Osteocyte (in vitro differentiated cells): ENCODE results near the gene CFAP45. TPM values are rescaled to one million over a fixed set of nuclear protein-coding genes. Genes with fewer than 3 reads are reported as not detected.

Source experiments
- DNase-seq: peaks from one replicate; pipeline ENCODE4 v3.0.0; 2021; ENCODE audit warnings: mixed read lengths; ENCODE audit not compliant: unreplicated experiment; ENCODE audit errors: extremely low spot score
- H3K27ac Mint-ChIP-seq: one replicate; pipeline ENCODE4 v1.8.0; 2021; ENCODE audit warnings: mild to moderate bottlenecking, mixed read lengths; ENCODE audit not compliant: unreplicated experiment
- H3K27me3 Mint-ChIP-seq: one replicate; pipeline ENCODE4 v1.8.0; 2021; ENCODE audit warnings: mixed read lengths; ENCODE audit not compliant: unreplicated experiment
- H3K36me3 Mint-ChIP-seq: one replicate; pipeline ENCODE4 v1.8.0; 2021; ENCODE audit warnings: mixed read lengths; ENCODE audit not compliant: unreplicated experiment
- H3K4me1 Mint-ChIP-seq: one replicate; pipeline ENCODE4 v1.8.0; 2021; ENCODE audit warnings: mixed read lengths; ENCODE audit not compliant: unreplicated experiment
- H3K4me3 Mint-ChIP-seq: one replicate; pipeline ENCODE4 v1.8.0; 2021; ENCODE audit warnings: mild to moderate bottlenecking, moderate library complexity, mixed read lengths; ENCODE audit not compliant: unreplicated experiment
- H3K9me3 Mint-ChIP-seq: one replicate; pipeline ENCODE4 v1.8.0; 2021; ENCODE audit warnings: mixed read lengths; ENCODE audit not compliant: unreplicated experiment
- CTCF ChIP-seq: fragments of 200-600 bp; sonication (generic); IDR thresholded peaks from 2 replicates; pipeline ENCODE4 v1.5.0; 2021; ENCODE audit warnings: antibody characterized with exemption, mild to moderate bottlenecking, moderate library complexity
- microRNA-seq: library from miRNA; unstranded; fragments of <30 nt; microRNA quantifications from one replicate; pipeline ENCODE4 v1.1.0, GENCODE V29; 2020; ENCODE audit not compliant: unreplicated experiment
- total RNA-seq: library from RNA; stranded (reverse); gene quantifications from 2 replicates; pipeline ENCODE4 v1.2.1, GENCODE V29; 2021

Gene CFAP45
- total RNA-seq, 1 donor from 2014 or later: 0.83 TPM

- Mint-ChIP-seq H3K36me3 (no peaks in the 10 kb centered on the region), H3K4me3 (no peak overlapping the region), H3K9me3 (no peaks in the 10 kb centered on the region), H3K4me1 (peaks cover 13% of the 10 kb centered on the region), H3K27me3 (peaks cover 24% of the 10 kb centered on the region), H3K27ac (no peak overlapping the region)
- DNase-seq: no peak
- TF ChIP-seq CTCF: no peak
These were observed 74.4 kb downstream of the CFAP45 start for GRCh38 chr1:159825564-159825963.

GRCh38 chr1:159823406-159823805 lies 76.6 kb downstream of the CFAP45 start:
- Mint-ChIP-seq H3K27me3 (peaks cover 35% of the 10 kb centered on the region), H3K9me3 (no peaks in the 10 kb centered on the region), H3K36me3 (no peaks in the 10 kb centered on the region), H3K4me1 (peaks cover 13% of the 10 kb centered on the region), H3K4me3 (no peak overlapping the region), H3K27ac (no peak overlapping the region)
- DNase-seq: no peak
- TF ChIP-seq CTCF: no peak

Small RNA genes lying within 50 kb of the gene (microRNA-seq; reads per million reads assigned to microRNA genes)
- not detected for gene MIR4259

Other genes starting within 250 kb of the CFAP45 start
- gene CRP, start 185.6 kb downstream of the CFAP45 start, total RNA-seq: not detected in 2 replicates
- 10.5 and 16.5 TPM in 2 replicates for gene DUSP23, start 119.2 kb downstream of the CFAP45 start, total RNA-seq
- not detected in 2 replicates for gene FCRL6, start 97.8 kb downstream of the CFAP45 start, total RNA-seq
- gene SLAMF8, start 73.3 kb downstream of the CFAP45 start, total RNA-seq: not detected in 2 replicates
- gene VSIG8, start 37.5 kb downstream of the CFAP45 start, total RNA-seq: not detected in 2 replicates
- gene TAGLN2, start 25.3 kb upstream of the CFAP45 start, total RNA-seq: 161 and 169 TPM in 2 replicates
- not detected in 2 replicates for gene IGSF9, start 45.4 kb upstream of the CFAP45 start, total RNA-seq
- gene SLAMF9, start 54.1 kb upstream of the CFAP45 start, total RNA-seq: not detected in 2 replicates
- 7.6 and 7.7 TPM in 2 replicates for gene PIGM, start 131.8 kb upstream of the CFAP45 start, total RNA-seq
- gene KCNJ10, start 170.0 kb upstream of the CFAP45 start, total RNA-seq: not detected in 2 replicates
- gene KCNJ9, start 181.4 kb upstream of the CFAP45 start, total RNA-seq: not detected in 2 replicates
- 24.0 and 26.6 TPM in 2 replicates for gene IGSF8, start 198.5 kb upstream of the CFAP45 start, total RNA-seq
- 8.2 and 8.5 TPM in 2 replicates for gene ATP1A2, start 215.6 kb upstream of the CFAP45 start, total RNA-seq